Measurements from ENCODE around the gene HECW1. TPM values are rescaled to one million over a fixed set of nuclear protein-coding genes. Genes with fewer than 3 reads are reported as not detected.

Gene HECW1
- total and polyA plus RNA-seq, 2 of the 8 experiments (the other 6 are each of a cell fraction or from before 2014, with no cell fraction given): 2.9 to 12.7 TPM

DNA sequence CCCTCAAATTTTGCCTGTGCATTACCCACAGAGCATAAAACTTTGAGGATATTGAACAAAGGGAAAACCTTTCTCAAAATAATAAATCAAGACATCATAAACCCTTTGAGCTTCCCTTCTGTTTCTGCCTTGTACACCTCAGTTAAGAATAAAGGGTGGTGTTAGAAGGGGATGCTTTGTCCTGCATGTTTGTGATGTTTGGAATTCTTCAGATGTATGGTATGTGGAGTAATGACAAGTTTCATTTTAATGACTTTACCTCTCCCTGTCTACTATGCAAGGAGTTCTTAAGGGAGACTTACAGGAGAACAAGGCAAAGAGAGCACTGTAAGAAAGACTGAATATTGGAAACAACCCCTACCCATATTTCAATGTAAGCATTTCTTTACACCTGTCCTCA is 99.2 kb downstream of the HECW1 start:
- Histone ChIP-seq H3K9ac (replicated peaks in 1 of 4; ENCODE audit: extremely low read depth in 1 of 4, low read depth in 3 of 4, low read length in 3 of 4) (no peak overlapping the region), H2BK20ac (ENCODE audit: low read length) (no peak overlapping the region; the same call in 1 of the 2 replicates), H3K79me2 (ENCODE audit: control insufficient read depth in 1 of 2, insufficient read depth in 2 of 2, low read length in 2 of 2) (no peaks in the 10 kb centered on the region), H3K4me1 (replicated peaks in 1 of 4; ENCODE audit: control insufficient read depth in 3 of 4, insufficient read depth in 4 of 4, low read length in 3 of 4) (peaks cover 8 to 18% (median 17%) of the 10 kb centered on the region in 4 experiments; a peak in 6 of 7 replicates), H3K4me3 (ENCODE audit: extremely low read depth in 1 of 4, insufficient read depth in 2 of 4, low read depth in 3 of 4, low read length in 4 of 4) (no peak overlapping the region), H3K4ac (replicated peaks; ENCODE audit: insufficient read length, low read depth, low read length) (no peak overlapping the region), H4K5ac (ENCODE audit: insufficient read length, low read depth, low read length) (no peak overlapping the region), H4K91ac (replicated peaks; ENCODE audit: insufficient read length, low read length) (no peak overlapping the region), H2BK15ac (ENCODE audit: low read length) (no peak overlapping the region), H3K14ac (ENCODE audit: insufficient read length) (no peak overlapping the region), H3K9me3 (ENCODE audit: insufficient read depth in 2 of 2, low read depth in 1 of 2, low read length in 1 of 2) (no peaks in the 10 kb centered on the region), H3K79me1 (ENCODE audit: low read depth, low read length) (no peaks in the 10 kb centered on the region), H3K27ac (ENCODE audit: low read depth, low read length) (no peak overlapping the region), H3K36me3 (ENCODE audit: control insufficient read depth in 2 of 4, insufficient read depth in 4 of 4, low read length in 3 of 4) (no peaks in the 10 kb centered on the region), H2BK120ac (replicated peaks; ENCODE audit: low read depth, low read length) (no peak overlapping the region), H2AFZ (ENCODE audit: low read length) (no peak overlapping the region), H3K23ac (ENCODE audit: insufficient read length) (no peak overlapping the region), H4K20me1 (replicated peaks in 1 of 2; ENCODE audit: control insufficient read depth in 1 of 2, insufficient read depth in 2 of 2, low read length in 2 of 2) (no peaks in the 10 kb centered on the region), H3K18ac (ENCODE audit: extremely low read depth, low read length) (no peak overlapping the region), H2BK5ac (ENCODE audit: low read depth, low read length) (no peak overlapping the region), H3K4me2 (ENCODE audit: insufficient read depth in 1 of 2, low read depth in 2 of 2, low read length in 2 of 2) (0 out of 4 replicates have a peak overlapping the region, but pooled peaks of 1 of the 2 experiments have one; percentile 13), H4K8ac (ENCODE audit: extremely low read depth, insufficient read depth, low read length) (no peak overlapping the region), H3K23me2 (ENCODE audit: low read depth, low read length) (no peaks in the 10 kb centered on the region), H3K27me3 (replicated peaks in 1 of 4; ENCODE audit: control insufficient read depth in 3 of 4, extremely low read depth in 1 of 4, insufficient read depth in 3 of 4, low read length in 3 of 4) (no peaks in the 10 kb centered on the region), H2BK12ac (ENCODE audit: low read depth, low read length) (no peak overlapping the region; the same call in 1 of the 2 replicates), H3K56ac (replicated peaks; ENCODE audit: insufficient read length, low read depth, low read length) (no peak overlapping the region), H2AK5ac (ENCODE audit: low read depth, low read length) (no peak overlapping the region)
- FAIRE-seq: peak; percentile 24
- TF ChIP-seq TEAD4 (IDR thresholded peaks at IDR 0.05; ENCODE audit: low read depth, low read length) (peak; percentile 70), RNF2 (IDR thresholded peaks at IDR 0.05; ENCODE audit: borderline replicate concordance, low read depth, low read length, missing control alignments, poor library complexity, severe bottlenecking) (no peak)
- DNase-seq (ENCODE audit: low read depth in 1 of 2, low spot score in 2 of 2): no peak
- ChIA-PET POLR2A (ENCODE audit: partially characterized antibody) (interaction anchor here (1.0 kb wide), 1 partner anchor 11 kb away, joined by 3 read pairs; no protein-coding TSS in a partner anchor), CTCF (ENCODE audit: partially characterized antibody) (interaction anchor here (0.6 to 2.5 kb wide), 13 partner anchors 8 to 260 kb away, joined by 3 to 15 read pairs (median 3); no protein-coding TSS in a partner anchor)

Measured in H1 (cell line).